NCI-H526 (cell line): ENCODE results near the gene KRTAP2-3.
A peak's percentile ranks its signal among the peaks of the same experiment; 100 is the strongest.
"Not testable (repeated sequence)": the region's sequence is repeated elsewhere in the genome, so short reads cannot be mapped to it uniquely, and the experiment has no call there.

Experiments used
- DNase-seq, 2 experiments: peaks; one replicate each; lab custom pipeline; 2025; lab: John Stamatoyannopoulos, UW

The KRTAP2-3 gene

DNA sequence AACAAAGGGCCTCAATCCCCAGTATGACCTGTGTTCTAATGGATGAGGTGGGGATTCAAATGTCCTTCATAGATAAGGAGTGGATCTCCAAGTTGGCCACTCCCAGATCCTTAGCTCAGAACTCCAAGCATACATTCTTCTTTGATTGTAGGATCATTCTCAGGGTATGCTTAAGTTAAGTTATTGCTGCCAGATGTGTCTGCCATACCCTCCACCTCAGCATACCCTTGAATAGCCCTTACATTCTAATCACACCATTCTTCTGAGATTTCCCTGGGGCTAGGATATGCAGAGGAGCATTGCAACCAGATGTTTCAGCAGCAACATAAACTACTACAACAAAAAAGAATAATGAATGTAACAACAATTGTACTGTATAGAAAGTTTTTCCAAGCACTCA is 7.4 kb upstream of the KRTAP2-3 start:
- DNase-seq = no peak

DNA sequence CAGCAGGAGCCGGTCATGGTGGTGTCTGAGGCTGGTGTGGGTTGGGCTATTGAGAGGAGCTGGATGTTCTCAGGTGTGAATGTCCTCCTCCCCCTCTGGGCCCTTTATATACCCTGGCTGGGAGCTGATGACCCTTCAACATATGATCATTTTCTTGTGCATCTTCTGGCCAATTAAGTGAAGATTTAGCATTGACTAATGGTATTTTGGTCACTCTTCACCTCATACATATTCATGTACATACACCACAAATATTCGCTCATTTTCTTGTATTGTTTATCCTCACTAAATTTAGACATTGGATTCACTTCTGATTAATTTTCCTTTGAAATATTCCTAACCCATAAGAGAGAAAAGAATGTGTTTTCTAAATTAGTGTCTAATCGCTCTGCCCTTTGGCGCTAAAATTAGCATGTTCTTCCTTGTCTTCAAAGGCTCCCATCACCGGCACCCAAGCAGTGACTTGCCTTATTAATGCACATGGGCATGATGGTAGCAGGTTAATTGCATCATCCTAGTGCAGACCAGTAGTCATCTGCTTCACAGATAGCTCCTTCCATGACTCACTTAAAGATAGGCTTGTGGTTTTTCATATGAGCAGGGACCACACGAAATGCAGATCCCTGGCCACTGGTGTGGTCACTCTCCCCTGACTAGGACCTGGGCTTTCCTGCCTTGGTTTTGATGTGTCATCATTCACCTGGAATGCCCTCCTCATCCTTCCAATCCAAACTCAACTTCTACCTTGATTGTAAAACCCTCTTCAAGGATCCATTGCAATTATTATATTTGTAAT is 6.1 kb upstream of the KRTAP2-3 start, which contains the start of gene KRTAP2-4:
KRTAP2-4 (minus strand) TSS at position 51 of the 796 bp plus-strand sequence; CDS start at position 17, 34 bp downstream.
- no peak for DNase-seq

DNA sequence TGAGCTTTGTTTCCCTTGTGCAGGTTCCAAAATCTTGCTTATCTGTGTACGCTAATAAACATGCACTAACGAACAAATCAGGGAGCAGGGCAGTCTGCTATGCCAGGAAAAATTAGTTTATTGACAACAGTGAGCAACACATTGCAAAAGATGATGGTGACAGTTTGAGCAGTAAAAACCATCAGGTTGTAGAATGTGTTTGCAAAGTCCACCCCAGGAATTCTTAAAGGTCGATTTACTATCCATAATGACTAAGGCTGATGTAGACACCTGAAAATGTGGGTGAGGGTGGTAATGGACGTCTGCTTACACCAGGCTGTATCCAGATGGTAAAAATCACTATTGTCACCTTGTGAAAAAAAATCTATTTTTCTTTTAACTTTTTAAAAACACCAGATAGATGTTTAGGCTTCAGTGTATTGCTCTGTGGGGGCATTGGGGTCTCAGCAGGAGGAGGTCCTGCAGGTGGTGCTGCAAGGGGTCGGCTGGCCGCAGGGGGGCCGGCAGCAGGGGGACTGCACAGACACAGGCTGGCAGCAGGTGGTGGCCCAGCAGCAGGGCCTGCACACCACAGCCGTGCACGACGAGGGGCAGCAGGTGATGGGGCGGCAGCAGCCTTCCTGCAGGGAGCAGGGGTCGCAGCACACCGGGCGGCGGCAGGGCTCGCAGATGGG is 5.2 kb upstream of the KRTAP2-3 start:
- not testable (repeated sequence) for DNase-seq

DNA sequence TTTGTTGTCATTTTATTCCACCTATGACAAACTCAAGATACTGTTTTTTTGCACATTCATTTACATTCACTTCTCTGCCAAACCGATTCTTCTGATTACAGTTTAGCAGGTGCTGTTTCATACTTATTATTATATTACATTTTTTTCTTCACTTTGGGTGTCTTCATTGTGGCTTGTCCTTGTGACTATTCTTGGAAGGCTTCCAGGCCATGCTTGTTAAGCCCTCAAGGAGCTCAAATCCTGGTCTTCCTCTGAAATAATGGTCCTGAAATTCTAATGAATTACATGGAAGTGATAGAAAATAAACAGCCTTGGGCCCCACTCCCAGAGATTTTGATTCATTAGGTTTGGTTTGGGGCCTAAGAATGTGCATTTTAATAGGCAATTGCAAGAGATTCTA is 4.4 kb upstream of the KRTAP2-3 start:
- no peak for DNase-seq

DNA sequence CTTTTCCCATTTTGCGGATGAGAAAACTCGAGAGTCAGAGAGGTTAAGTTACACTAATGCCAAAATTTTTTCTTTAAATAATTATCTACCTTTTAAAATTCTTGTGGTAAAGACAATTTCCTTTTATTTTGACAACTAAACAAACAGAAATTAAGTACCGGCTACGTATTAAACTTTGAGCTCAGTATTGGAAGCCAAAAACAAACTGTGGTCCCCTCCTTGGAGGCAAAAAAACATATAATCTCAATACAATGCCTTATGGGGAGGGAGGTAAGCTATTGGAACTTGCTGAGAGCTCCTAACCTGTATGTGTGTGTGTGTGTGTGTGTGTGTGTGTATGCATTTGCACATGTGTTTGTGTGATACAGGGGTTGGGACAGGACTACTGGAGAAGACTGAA is 3.5 kb upstream of the KRTAP2-3 start:
- no peak for DNase-seq

DNA sequence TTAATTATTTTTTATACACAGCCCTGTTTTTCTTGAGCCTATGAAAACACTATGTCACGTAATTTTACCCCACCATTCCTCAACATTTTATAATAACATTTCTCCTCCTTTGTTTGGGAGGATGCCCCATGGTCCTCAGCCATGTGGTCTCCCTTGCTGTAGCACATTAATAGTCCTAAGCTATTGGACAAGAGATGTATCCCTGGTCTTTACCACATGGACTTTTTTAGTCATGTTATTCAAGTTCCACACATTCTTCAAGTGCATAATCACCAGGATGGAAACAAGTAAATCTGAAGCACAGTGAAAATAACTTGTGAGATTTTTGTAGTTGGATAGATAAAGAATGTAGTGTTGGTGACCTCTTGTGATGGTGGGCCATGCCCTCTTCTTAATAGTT is 2.0 kb upstream of the KRTAP2-3 start:
- DNase-seq = no peak

DNA sequence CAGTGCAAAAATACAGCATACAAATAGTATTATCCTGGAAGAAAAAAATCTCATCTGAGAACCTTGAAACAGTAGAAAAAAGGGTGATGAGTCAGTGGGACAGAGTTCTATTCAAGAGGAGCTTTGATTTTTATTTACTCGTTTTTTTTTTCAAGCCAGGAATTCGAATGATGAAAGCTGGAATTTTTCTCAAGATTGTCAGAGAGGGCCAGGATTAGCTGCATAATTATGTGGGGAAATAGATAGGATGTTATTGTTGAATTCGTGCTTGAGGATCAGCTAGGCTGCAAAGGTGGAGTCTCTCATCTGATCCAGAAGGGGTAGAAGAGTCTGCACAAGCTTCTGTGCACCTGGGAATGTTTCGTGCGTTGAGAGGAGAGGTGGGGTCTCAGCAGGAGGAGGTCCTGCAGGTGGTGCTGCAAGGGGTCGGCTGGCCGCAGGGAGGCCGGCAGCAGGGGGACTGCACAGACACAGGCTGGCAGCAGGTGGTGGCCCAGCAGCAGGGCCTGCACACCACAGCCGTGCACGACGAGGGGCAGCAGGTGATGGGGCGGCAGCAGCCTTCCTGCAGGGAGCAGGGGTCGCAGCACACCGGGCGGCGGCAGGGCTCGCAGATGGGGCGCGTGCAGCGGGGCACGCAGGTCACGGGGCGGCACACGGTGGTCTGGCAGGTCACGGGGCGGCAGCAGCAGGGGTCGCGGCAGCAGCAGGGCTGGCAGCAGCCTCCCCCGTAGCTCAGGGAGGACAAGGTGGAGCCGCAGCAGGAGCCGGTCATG is 450 bp downstream of the KRTAP2-3 start:
- DNase-seq = not testable (repeated sequence)

DNA sequence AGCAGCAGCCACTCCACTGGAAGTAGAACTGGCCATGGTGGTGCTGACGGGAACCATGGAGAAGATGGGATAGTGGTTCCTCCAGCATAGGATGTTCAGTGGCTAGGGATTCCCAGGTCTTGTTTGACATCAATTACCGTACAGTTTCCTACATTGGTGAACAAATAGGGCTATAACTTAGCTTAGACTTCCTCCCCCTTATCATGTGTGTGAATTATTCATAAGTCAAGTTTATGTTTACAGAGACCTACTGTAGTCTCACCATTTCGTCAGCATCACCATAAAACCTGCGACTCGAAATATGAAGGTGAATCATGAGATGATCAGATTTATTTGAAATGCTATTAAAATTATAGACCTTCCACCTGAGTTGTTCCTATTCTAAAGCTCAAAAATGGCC is 1.2 kb downstream of the KRTAP2-3 start:
- DNase-seq = no peak

DNA sequence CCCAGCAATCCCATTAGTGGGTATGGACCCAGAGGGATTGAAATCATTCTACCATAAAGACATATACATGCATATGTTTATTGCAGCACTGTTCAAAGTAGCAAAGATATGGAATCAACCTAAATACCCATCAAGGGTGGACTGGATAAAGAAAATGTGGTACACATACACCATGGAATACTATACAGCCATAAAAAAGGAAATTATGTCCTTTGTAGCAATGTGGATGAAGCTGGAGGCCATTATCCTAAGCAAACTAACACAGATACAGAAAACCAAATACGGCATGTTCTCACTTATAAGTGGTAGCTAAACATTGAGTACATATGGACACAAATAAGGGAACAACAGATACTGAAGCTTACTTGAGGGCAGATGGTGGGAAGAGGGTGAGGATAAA is 2.4 kb downstream of the KRTAP2-3 start:
- DNase-seq = no peak

DNA sequence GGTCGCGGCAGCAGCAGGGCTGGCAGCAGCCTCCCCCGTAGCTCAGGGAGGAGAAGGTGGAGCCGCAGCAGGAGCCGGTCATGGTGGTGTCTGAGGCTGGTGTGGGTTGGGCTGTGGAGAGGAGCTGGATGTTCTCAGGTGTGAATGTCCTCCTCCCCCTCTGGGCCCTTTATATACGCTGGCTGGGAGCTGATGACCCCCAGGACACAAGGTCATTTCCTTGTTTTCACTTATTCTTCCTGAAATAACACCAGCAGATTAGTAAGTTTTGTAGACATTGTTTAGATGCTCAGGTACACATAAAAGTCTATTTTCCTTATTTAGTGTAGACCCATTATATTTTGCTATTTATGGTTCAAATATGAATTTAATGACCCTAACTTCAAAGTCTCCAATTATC is 4.8 kb downstream of the KRTAP2-3 start, which contains the start of gene KRTAP2-2:
KRTAP2-2 (minus strand) TSS at position 101 of the 400 bp plus-strand sequence; CDS start at position 82, 19 bp downstream.
- DNase-seq = not testable (repeated sequence)

DNA sequence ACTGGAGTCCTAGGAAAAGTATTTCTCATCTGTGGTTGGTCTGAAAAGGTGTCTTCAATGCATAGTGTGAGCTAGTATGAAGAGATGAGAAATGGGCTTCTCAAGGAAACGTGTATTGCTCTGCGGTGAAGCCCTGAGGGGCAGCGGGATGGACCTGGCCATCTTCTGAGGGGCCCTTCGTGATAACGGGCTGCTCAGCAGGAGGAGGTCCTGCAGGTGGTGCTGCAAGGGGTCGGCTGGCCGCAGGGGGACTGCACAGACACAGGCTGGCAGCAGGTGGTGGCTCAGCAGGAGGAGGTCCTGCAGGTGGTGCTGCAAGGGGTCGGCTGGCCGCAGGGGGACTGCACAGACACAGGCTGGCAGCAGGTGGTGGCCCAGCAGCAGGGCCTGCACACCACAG is 5.4 kb downstream of the KRTAP2-3 start:
- not testable (repeated sequence) for DNase-seq

DNA sequence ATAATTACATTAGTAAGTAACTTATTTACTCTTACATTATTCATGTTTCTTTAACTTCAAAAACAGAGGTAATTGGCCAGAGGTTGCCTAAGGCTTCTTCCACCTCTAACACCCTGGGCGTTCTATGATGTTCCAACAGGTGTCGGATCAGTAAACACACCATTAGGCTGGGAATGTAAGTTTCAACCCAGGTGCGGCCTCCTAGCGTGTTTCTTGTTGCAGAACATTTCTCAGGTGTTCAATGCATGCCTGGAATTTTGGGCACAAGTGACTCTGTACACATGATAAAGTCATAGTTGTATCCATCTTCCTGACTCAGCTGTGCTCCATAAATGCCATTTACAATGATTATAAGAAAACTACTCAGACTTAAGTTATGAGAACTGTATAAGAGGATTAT is 5.9 kb downstream of the KRTAP2-3 start:
- no peak for DNase-seq

DNA sequence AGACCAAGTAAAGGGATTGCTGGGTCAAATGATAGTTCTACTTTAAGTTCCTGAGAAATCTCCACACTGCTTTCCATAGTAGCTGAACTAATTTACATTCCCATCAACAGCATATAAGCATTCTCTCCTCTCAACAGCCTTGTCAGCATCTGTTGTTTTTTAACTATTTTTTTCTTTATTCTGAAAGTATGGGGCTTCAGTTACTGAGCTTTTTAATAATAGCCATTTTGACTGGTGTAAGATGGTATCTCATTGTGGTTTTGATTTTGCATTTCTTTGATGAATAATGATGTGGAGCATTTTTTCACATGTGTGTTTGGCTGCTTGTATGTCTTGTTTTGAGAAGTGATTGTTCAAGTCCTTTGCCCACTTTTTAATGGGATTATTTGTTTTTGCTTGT is 7.3 kb downstream of the KRTAP2-3 start:
- peak in 1 of 2 experiments; percentile 30 for DNase-seq

DNA sequence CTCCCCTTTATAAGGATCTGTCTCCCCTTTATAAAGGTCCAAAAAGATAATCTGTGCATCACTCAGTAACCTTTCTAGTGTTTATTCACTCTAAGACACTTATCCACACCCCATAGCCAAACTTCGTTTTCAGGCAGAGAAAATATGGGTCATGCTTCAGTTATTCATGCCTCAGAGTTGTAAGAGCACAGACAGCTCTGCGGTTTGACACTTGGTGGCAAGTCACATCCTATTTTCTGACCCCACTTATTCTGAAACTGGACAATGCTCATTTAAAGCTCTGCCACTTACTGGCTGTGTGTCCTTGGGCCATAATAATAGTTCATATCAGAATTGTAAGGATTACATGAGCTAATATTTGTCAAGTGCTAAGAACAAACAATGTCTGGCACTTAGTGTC is 10.8 kb downstream of the KRTAP2-3 start:
- no peak for DNase-seq

DNA sequence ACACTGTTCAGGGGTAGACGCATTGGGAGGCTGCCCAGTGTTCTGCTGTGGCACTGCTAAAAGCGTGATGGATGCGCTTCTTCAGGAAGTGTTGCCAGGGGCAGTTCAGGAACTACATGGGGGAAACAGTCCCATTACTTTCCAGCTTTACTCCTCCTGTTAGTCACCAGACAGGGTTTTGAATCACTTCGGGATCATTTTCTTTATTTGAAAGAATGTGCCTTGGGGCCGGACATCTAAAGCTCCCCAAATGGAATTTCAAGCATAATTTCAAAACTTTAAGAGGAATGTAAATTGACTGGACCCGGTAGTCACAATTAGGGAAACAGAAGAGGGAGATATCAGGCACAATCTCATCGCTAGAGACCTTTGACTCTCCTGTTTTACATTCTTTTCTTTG is 11.5 kb downstream of the KRTAP2-3 start:
- DNase-seq = no peak

DNA sequence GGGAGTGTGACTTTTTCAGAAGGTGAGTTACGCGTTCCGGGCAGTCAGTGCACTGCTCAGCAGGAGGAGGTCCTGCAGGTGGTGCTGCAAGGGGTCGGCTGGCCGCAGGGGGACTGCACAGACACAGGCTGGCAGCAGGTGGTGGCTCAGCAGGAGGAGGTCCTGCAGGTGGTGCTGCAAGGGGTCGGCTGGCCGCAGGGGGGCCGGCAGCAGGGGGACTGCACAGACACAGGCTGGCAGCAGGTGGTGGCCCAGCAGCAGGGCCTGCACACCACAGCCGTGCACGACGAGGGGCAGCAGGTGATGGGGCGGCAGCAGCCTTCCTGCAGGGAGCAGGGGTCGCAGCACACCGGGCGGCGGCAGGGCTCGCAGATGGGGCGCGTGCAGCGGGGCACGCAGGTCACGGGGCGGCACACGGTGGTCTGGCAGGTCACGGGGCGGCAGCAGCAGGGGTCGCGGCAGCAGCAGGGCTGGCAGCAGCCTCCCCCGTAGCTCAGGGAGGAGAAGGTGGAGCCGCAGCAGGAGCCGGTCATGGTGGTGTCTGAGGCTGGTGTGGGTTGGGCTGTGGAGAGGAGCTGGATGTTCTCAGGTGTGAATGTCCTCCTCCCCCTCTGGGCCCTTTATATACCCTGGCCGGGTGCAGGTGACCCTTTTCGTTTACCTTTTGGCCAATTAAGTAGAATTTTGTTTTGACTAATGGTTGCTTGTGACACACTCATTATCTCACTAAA is 13.0 kb downstream of the KRTAP2-3 start, which contains the start of gene KRTAP2-1:
KRTAP2-1 (minus strand) TSS at position 582 of the 731 bp plus-strand sequence; CDS start at position 533, 49 bp downstream.
- DNase-seq = not testable (repeated sequence)

DNA sequence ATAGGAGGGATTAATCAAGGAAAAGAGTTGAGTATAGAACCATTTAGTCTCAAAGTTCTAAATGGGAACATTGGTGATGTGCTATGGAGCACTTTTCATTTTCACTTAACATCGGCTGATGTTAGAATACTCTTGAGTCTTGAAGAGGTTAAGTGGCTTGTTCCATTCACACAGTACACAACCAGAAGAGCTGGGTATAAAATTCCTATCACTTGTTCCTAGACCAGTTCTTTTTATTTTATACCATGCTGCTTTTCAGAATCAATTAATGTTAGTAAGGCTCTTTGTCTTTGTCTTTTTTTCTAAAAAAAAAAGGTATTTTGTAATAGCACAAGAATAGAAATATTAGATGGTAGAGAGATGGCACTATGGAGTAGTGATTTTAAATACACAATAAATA is 17.0 kb downstream of the KRTAP2-3 start:
- DNase-seq = no peak

DNA sequence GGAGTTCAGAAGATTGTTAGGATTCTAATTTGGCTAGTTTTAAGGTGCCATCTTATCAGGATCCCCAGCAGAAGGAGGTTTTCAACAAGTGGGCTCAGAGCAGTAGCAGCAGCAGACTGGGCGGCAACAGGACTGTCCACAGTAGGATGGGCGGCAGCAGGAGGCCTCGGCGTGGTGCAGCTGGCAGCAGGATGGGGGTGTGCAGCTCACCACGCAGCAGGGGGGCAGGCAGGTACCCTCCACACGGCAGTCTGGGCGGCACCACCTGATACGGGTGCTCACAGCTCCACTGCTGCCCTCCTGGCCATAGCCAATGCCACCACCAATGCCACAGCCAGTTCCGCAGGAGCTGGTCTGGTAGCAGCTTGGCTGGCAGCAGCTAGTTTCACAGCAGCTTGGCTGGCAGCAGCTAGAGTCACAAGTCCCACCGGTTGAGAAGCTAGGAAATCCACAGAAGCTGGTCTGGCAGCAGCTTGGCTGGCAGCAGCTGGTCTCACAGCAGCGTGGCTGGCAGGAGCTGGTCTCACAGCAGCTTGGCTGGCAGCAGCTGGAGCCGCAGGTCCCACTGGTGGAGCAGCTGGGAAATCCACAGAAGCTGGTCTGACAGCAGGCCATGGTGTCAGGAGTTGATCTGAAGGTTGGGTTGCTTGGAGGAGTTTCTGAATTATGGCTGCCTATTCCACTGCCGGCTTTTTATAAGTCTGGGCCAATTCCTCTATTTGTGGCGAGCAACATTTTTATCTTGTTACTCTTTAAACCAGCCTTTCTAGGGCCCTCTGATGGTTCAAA is 18.9 kb downstream of the KRTAP2-3 start, which contains the start of gene KRTAP1-1:
KRTAP1-1 (minus strand) TSS at position 668 of the 789 bp plus-strand sequence; CDS start at position 615, 53 bp downstream.
- peak in 1 of 2 experiments; percentile 13 for DNase-seq

DNA sequence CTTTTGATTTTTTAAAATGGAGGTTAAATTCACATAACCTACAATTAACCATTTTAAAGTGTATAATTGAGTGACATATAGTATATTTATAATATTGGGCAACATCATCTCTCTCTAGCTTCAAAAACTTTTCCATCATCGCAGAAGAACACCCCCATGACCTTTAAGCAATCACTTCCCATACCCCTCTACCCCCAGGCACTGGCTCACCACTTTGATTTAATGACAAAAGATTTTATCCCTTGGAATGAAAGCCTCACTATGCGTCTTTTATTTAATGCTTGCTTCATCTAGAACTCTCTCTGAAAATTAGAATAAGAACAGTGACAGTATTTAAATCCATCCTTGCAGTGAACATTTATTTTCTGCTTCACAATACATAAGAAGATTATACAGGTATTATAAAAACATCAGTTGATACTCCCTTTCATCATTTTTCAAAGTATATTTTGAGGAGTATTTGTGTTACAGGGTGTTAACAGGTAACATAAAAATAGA is 22.0 kb downstream of the KRTAP2-3 start:
- no peak for DNase-seq

DNA sequence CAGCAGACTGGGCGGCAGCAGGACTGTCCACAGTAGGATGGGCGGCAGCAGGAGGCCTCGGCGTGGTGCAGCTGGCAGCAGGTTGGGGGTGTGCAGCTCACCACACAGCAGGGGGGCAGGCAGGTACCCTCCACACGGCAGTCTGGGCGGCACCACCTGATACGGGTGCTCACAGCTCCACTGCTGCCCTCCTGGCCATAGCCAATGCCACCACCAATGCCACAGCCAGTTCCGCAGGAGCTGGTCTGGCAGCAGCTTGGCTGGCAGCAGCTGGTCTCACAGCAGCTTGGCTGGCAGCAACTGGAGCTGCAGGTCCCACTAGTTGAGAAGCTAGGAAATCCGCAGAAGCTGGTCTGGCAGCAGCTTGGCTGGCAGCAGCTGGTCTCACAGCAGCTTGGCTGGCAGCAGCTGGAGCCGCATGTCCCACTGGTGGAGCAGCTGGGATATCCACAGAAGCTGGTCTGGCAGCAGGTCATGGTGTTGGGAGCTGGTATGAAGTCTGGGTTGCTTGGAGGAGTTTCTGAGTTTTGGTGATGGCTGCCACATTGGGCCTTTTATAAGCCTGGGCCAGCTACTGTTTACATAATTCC is 25.5 kb downstream of the KRTAP2-3 start, which contains the start of gene KRTAP1-3:
KRTAP1-3 (minus strand) TSS at position 529 of the 590 bp plus-strand sequence; CDS start at position 476, 53 bp downstream.
- not testable (repeated sequence) for DNase-seq
